ENCODE measurements around the gene ESR1.

GRCh38 chr6:152166497-152166896, 359.0 kb downstream of the ESR1 start:
- no peak for TF ChIP-seq CTCF (IDR thresholded peaks at IDR 0.05)
- TF ChIP-seq POLR2A (IDR thresholded peaks at IDR 0.05): no peak
